GM23338 (cell line): ENCODE measurements around the gene UCN. TPM values are rescaled to one million over a fixed set of nuclear protein-coding genes. Genes with fewer than 3 reads are reported as not detected.

Experiments
- ATAC-seq: fragments of 200-7000 bp; cut with Tn5 transposase; 3 replicates; pipeline ENCODE4 v1.9.1; 2020
- DNase-seq: peaks from one replicate; pipeline ENCODE4 v3.0.0-alpha.2; 2015; ENCODE audit warnings: low spot score
- H2AFZ ChIP-seq: fragments of 200-600 bp; sonication (generic); 2 replicates; pipeline ENCODE4 v1.8.0; 2016; ENCODE audit warnings: antibody characterized with exemption, mild to moderate bottlenecking, moderate library complexity
- H3F3A ChIP-seq: fragments of 200-600 bp; sonication (generic); replicated peaks from 2 replicates; pipeline ENCODE4 v1.8.0; 2017; ENCODE audit warnings: antibody characterized with exemption, mixed run types, low read depth
- H3K27ac ChIP-seq: fragments of 200-600 bp; sonication (generic); 2 replicates; pipeline ENCODE4 v1.6.1; 2016; ENCODE audit warnings: low read depth
- H3K27me3 ChIP-seq: fragments of 200-600 bp; sonication (generic); 2 replicates; pipeline ENCODE4 v1.8.0; 2016; ENCODE audit warnings: mild to moderate bottlenecking, mixed run types, moderate library complexity; ENCODE audit not compliant: insufficient read depth
- H3K36me3 ChIP-seq: fragments of 200-600 bp; sonication (generic); 2 replicates; pipeline ENCODE4 v1.8.0; 2016; ENCODE audit warnings: mild to moderate bottlenecking; ENCODE audit not compliant: insufficient read depth
- H3K4me1 ChIP-seq: fragments of 200-600 bp; sonication (generic); 2 replicates; pipeline ENCODE4 v1.8.0; 2016; ENCODE audit warnings: mild to moderate bottlenecking, moderate library complexity; ENCODE audit not compliant: insufficient read depth
- H3K4me2 ChIP-seq: fragments of 200-600 bp; sonication (generic); 2 replicates; pipeline ENCODE4 v1.7.1; 2017; ENCODE audit warnings: mixed run types
- H3K4me3 ChIP-seq: fragments of 200-600 bp; sonication (generic); 2 replicates; pipeline ENCODE4 v1.6.1; 2016; ENCODE audit warnings: mixed run types
- H3K79me2 ChIP-seq: fragments of 200-600 bp; sonication (generic); replicated peaks from 2 replicates; pipeline ENCODE4 v1.8.0; 2017; ENCODE audit warnings: mild to moderate bottlenecking; ENCODE audit not compliant: insufficient read depth
- H3K9me2 ChIP-seq: fragments of 200-600 bp; sonication (generic); 2 replicates; pipeline ENCODE4 v1.8.0; 2017; ENCODE audit not compliant: insufficient read depth
- H4K20me1 ChIP-seq: fragments of 200-600 bp; sonication (generic); replicated peaks from 2 replicates; pipeline ENCODE4 v1.8.0; 2017; ENCODE audit warnings: mild to moderate bottlenecking; ENCODE audit not compliant: insufficient read depth
- H3K27ac Mint-ChIP-seq: 2 replicates; pipeline ENCODE4 v1.8.0; 2020; ENCODE audit warnings: inconsistent platforms, mild to moderate bottlenecking, moderate library complexity, mixed read lengths
- H3K27me3 Mint-ChIP-seq: 3 replicates; pipeline ENCODE4 v1.8.0; 2022; ENCODE audit warnings: low read depth, mild to moderate bottlenecking, moderate library complexity, mixed read lengths, inconsistent platforms; ENCODE audit not compliant: insufficient read depth, poor library complexity
- H3K36me3 Mint-ChIP-seq: 3 replicates; pipeline ENCODE4 v1.8.0; 2021; ENCODE audit warnings: low read depth, mild to moderate bottlenecking, inconsistent platforms, moderate library complexity, mixed read lengths
- H3K4me1 Mint-ChIP-seq: 3 replicates; pipeline ENCODE4 v1.8.0; 2020; ENCODE audit warnings: mild to moderate bottlenecking, inconsistent platforms, mixed read lengths
- H3K4me3 Mint-ChIP-seq: 3 replicates; pipeline ENCODE4 v1.8.0; 2021; ENCODE audit warnings: moderate library complexity, mild to moderate bottlenecking, inconsistent platforms, mixed read lengths
- H3K9me3 Mint-ChIP-seq: 3 replicates; pipeline ENCODE4 v1.8.0; 2020; ENCODE audit warnings: moderate library complexity, mild to moderate bottlenecking, inconsistent platforms, mixed read lengths
- EZH2 ChIP-seq: fragments of 200-600 bp; sonication (generic); IDR thresholded peaks from one replicate; pipeline ENCODE4 v1.8.0; 2017; ENCODE audit warnings: antibody characterized with exemption, mild to moderate bottlenecking, low read depth; ENCODE audit not compliant: unreplicated experiment
- POLR2AphosphoS5 ChIP-seq: IDR thresholded peaks from 2 replicates; pipeline ENCODE4 v1.6.1; 2016; ENCODE audit warnings: antibody characterized with exemption, low read depth
- STAT1 ChIP-seq: IDR thresholded peaks from one replicate; pipeline ENCODE4 v1.6.1; 2016; ENCODE audit warnings: antibody characterized with exemption; ENCODE audit not compliant: unreplicated experiment
- ZNF331 ChIP-seq: fragments of 250-450 bp; sonication (Bioruptor Pico); IDR thresholded peaks from 2 replicates; pipeline ENCODE4 v1.5.0; 2020; ENCODE audit warnings: low read depth, mild to moderate bottlenecking, moderate library complexity
- polyA plus RNA-seq: library from polyadenylated mRNA; unstranded; fragments of >200 nt; fragmentation: Nextera tagmentation; extraction: Ambion mirVana; gene quantifications from 2 replicates; pipeline ENCODE4 v1.2.1, GENCODE V29; 2016
- total RNA-seq: library from RNA; depleted of rRNA; stranded (reverse); fragments of >200 nt; shearing (Covaris generic); gene quantifications from 2 replicates; pipeline ENCODE4 v1.2.3, GENCODE V29; 2014
- TF ChIP-seq, protein P1 (sequence below): fragments of 250-450 bp; sonication (Bioruptor Pico); IDR thresholded peaks from 2 replicates; pipeline ENCODE4 v1.5.0; 2020; ENCODE audit warnings: mild to moderate bottlenecking, moderate library complexity
- TF ChIP-seq, protein P2 (sequence below): IDR thresholded peaks from 2 replicates; pipeline ENCODE4 v1.6.1; 2016; ENCODE audit warnings: antibody characterized with exemption

Gene UCN
- total and polyA plus RNA-seq, 2 experiments from 2014 or later: 0.59 to 0.99 TPM

DNA sequence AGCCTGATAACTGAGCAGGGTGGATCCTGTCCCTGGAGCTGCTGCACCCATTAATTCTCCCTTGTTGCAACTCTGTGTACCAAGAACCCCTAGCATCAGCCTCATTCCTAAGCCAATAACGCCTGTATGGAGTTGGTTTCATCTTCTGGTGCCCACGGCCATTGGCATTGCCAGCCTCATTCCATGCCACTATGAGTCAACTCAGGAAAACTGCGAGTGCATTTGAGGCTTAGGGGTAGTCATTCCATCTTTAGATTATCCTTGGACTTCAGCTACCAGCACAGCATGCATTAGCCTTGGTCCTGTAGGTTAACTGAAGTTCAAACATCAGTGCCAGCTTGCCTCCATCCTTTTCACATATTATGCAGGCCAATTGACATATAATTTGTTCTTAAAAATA is 27.4 kb downstream of the UCN start (continued):
- TF ChIP-seq, protein P1, sequence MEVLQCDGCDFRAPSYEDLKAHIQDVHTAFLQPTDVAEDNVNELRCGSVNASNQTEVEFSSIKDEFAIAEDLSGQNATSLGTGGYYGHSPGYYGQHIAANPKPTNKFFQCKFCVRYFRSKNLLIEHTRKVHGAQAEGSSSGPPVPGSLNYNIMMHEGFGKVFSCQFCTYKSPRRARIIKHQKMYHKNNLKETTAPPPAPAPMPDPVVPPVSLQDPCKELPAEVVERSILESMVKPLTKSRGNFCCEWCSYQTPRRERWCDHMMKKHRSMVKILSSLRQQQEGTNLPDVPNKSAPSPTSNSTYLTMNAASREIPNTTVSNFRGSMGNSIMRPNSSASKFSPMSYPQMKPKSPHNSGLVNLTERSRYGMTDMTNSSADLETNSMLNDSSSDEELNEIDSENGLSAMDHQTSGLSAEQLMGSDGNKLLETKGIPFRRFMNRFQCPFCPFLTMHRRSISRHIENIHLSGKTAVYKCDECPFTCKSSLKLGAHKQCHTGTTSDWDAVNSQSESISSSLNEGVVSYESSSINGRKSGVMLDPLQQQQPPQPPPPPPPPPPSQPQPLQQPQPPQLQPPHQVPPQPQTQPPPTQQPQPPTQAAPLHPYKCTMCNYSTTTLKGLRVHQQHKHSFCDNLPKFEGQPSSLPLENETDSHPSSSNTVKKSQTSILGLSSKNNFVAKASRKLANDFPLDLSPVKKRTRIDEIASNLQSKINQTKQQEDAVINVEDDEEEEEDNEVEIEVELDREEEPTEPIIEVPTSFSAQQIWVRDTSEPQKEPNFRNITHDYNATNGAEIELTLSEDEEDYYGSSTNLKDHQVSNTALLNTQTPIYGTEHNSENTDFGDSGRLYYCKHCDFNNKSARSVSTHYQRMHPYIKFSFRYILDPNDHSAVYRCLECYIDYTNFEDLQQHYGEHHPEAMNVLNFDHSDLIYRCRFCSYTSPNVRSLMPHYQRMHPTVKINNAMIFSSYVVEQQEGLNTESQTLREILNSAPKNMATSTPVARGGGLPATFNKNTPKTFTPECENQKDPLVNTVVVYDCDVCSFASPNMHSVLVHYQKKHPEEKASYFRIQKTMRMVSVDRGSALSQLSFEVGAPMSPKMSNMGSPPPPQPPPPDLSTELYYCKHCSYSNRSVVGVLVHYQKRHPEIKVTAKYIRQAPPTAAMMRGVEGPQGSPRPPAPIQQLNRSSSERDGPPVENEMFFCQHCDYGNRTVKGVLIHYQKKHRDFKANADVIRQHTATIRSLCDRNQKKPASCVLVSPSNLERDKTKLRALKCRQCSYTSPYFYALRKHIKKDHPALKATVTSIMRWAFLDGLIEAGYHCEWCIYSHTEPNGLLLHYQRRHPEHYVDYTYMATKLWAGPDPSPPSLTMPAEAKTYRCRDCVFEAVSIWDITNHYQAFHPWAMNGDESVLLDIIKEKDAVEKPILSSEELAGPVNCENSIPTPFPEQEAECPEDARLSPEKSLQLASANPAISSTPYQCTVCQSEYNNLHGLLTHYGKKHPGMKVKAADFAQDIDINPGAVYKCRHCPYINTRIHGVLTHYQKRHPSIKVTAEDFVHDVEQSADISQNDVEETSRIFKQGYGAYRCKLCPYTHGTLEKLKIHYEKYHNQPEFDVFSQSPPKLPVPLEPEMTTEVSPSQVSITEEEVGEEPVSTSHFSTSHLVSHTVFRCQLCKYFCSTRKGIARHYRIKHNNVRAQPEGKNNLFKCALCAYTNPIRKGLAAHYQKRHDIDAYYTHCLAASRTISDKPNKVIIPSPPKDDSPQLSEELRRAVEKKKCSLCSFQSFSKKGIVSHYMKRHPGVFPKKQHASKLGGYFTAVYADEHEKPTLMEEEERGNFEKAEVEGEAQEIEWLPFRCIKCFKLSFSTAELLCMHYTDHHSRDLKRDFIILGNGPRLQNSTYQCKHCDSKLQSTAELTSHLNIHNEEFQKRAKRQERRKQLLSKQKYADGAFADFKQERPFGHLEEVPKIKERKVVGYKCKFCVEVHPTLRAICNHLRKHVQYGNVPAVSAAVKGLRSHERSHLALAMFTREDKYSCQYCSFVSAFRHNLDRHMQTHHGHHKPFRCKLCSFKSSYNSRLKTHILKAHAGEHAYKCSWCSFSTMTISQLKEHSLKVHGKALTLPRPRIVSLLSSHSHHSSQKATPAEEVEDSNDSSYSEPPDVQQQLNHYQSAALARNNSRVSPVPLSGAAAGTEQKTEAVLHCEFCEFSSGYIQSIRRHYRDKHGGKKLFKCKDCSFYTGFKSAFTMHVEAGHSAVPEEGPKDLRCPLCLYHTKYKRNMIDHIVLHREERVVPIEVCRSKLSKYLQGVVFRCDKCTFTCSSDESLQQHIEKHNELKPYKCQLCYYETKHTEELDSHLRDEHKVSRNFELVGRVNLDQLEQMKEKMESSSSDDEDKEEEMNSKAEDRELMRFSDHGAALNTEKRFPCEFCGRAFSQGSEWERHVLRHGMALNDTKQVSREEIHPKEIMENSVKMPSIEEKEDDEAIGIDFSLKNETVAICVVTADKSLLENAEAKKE: no peak
- TF ChIP-seq STAT1 (no peak), ZNF331 (CRISPR knock-in tag) (no peak), POLR2AphosphoS5 (no peak)

DNA sequence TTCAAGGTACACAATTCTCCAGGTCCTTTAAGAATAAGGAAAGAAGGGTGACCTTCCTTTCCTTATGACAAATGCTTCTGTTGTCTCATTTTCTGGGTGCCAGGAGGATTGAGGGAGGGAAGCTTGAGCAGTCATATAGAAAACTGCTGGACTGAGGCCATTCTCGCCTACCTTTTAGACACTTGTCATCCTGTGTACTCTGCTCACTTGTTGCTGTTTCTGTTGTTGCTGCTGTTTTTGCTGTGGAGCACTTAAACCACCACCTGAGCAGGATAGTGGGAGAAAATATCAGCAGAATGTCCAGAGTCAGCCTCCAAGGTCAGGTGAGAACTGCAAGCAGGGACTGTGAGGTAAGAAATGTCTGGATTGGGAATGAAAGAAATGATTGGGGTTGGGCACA is 30.2 kb downstream of the UCN start:
- Histone ChIP-seq H3K4me2 (no peak overlapping the region), H3F3A (peaks cover 7% of the 10 kb centered on the region), H3K4me3 (no peak overlapping the region), H3K27ac (no peak overlapping the region), H3K36me3 (no peaks in the 10 kb centered on the region), H3K79me2 (no peaks in the 10 kb centered on the region), H4K20me1 (no peaks in the 10 kb centered on the region), H3K4me1 (peaks cover 15% of the 10 kb centered on the region), H2AFZ (no peak overlapping the region; the same call in 1 of the 2 replicates), H3K27me3 (no peaks in the 10 kb centered on the region), H3K9me2 (no peaks in the 10 kb centered on the region)
- Mint-ChIP-seq H3K27me3 (peaks cover 19% of the 10 kb centered on the region), H3K9me3 (no peaks in the 10 kb centered on the region), H3K36me3 (no peaks in the 10 kb centered on the region; the same call in 2 of the 3 replicates), H3K4me3 (no peak overlapping the region), H3K4me1 (peaks cover 28% of the 10 kb centered on the region), H3K27ac (no peak overlapping the region)
- no peak for TF ChIP-seq EZH2
- TF ChIP-seq, protein P2, sequence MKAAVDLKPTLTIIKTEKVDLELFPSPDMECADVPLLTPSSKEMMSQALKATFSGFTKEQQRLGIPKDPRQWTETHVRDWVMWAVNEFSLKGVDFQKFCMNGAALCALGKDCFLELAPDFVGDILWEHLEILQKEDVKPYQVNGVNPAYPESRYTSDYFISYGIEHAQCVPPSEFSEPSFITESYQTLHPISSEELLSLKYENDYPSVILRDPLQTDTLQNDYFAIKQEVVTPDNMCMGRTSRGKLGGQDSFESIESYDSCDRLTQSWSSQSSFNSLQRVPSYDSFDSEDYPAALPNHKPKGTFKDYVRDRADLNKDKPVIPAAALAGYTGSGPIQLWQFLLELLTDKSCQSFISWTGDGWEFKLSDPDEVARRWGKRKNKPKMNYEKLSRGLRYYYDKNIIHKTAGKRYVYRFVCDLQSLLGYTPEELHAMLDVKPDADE: no peak
- TF ChIP-seq STAT1: no peak
- no peak for DNase-seq
- ATAC-seq: no peak
